Right lobe of liver (tissue), 6 donors: Measurements from ENCODE around the gene ZFYVE1. TPM values are rescaled to one million over a fixed set of nuclear protein-coding genes. Genes with fewer than 3 reads are reported as not detected.
A peak's percentile ranks its signal among the peaks of the same experiment; 100 is the strongest.
"Not testable (repeated sequence)": the region's sequence is repeated elsewhere in the genome, so short reads cannot be mapped to it uniquely, and the experiment has no call there.

ENCODE experiments used
- ATAC-seq, 4 donors: fragments of 200-7000 bp; cut with Tn5 transposase; one replicate each; pipeline ENCODE4 v1.9.1; 2020; ENCODE audit warnings: mild to moderate bottlenecking in 4 of 4, moderate library complexity in 4 of 4
- DNase-seq, 3 donors: peaks; one replicate each; pipeline ENCODE4 v3.0.0-alpha.2; 2020
- H3K27ac ChIP-seq, 3 donors: fragments of 200-600 bp; one replicate each; pipeline ENCODE4 v1.8.0; 2022
- H3K27me3 ChIP-seq, 2 donors: fragments of 200-600 bp; one replicate each; pipeline ENCODE4 v1.8.0; 2022
- H3K36me3 ChIP-seq, 4 donors: fragments of 200-600 bp; sonication (generic) in 1 of 4; one replicate each; pipeline versions ENCODE4 v1.5.1 to v1.8.0; 2017 to 2022; ENCODE audit warnings: control low read depth in 1 of 4
- H3K4me1 ChIP-seq, 4 donors: fragments of 200-600 bp; sonication (generic) in 1 of 4; one replicate each; pipeline versions ENCODE4 v1.5.1 to v1.8.0; 2017 to 2022; ENCODE audit warnings: control low read depth in 1 of 4
- H3K4me3 ChIP-seq, 3 donors: fragments of 200-600 bp; one replicate each; pipeline ENCODE4 v1.8.0; 2022
- H3K9me3 ChIP-seq, 4 donors: fragments of 200-600 bp; sonication (generic) in 1 of 4; one replicate each; pipeline versions ENCODE4 v1.5.1 to v1.8.0; 2017 to 2022; ENCODE audit warnings: control low read depth in 1 of 4
- POLR2A ChIP-seq: fragments of 450-650 bp; IDR thresholded peaks from one replicate; pipeline ENCODE4 v1.6.1; 2017; ENCODE audit warnings: antibody characterized with exemption, mild to moderate bottlenecking
- WGBS: methylation state at CpG from one replicate; pipeline ENCODE4 v1.1.6; 2018; ENCODE audit warnings: low coverage, low lambda C conversion rate; ENCODE audit not compliant: insufficient coverage; ENCODE audit errors: missing lambda C conversion rate; 5-methylcytosine and 5-hydroxymethylcytosine counted together
- intact Hi-C, 2 donors: fragments of 100-400 bp; cut with DNase I; formaldehyde crosslinking; loops; one replicate each; pipeline versions ENCODE4 v1.11.2 to v1.14.1; 2022
- total RNA-seq, 6 experiments: library from RNA; depleted of rRNA in 2 of 6; stranded (reverse); fragments of >200 nt in 2 of 6; fragmentation: NEBNext Ultra II Directional in 3 of 6; extraction: Animal tissue kit (Norgen Biotek cat#: 25700) in 3 of 6; gene quantifications; one replicate each; pipeline versions ENCODE4 v1.1.0 to v1.2.4, GENCODE V29; 2016 to 2023
- TF ChIP-seq, protein P1 (sequence below), 4 donors: fragments of 200-600 bp in 3 of 4; fragments of 450-650 bp in 1 of 4; IDR thresholded peaks; one replicate each; pipeline versions ENCODE4 v1.5.1 to v1.8.0; 2016 to 2022; ENCODE audit warnings: antibody characterized with exemption in 4 of 4, mild to moderate bottlenecking in 2 of 4
- donor health status: DM: no; HTN: yes; CAD: no.
- donor health status: DM: no; HTN: no; CAD: no.
- donor health status: DM: no; HTN: no; CAD: no.
- donor health status: DM: no; HTN: yes; CAD: no.
- donor health status: DM: no; HTN: yes; CAD: no.

Gene ZFYVE1
- total RNA-seq, 6 experiments from 2014 or later = 9.9 to 14.3 (median 11.4) TPM

DNA sequence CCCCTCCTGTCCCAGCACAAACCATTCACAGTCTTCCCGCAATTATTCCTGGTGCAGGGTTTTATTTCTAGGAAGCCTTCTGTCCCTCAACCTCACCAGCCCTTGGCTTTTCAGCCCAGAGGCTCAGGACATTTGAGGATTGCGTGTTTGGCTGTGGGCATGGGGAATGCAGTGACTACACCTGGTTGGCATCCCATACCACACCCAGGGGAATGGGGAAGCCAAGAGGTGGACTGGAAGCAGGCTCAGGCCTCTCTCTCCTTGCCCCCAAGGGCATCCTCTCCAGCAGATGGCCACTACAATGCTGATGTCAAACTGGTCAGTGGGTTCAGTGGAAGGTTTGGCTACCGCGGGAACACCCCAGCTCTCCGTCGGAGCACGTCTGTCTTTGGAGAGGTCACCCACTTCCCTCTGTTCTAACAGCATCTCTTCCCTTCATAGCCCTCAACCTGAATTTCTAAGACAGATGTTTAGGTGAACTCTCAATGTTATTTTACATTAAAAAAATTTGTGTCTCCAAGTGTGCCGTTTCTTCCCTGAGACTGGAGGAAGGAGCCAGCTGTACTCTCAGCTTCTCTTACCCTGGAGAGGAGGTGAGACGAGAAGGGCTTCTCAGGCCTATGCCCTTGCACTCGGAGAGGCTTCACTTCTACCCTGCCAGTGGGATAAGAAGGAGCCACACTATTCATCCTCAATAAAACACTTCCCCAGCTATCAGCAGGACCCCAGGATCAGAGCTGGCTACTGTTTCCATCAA lies 65.1 kb downstream of the ZFYVE1 start:
- ATAC-seq (peak in 1 of 4 donors; percentile 9), DNase-seq (no peak)
- no peak overlapping the region for H3K4me3 ChIP-seq
- 86% methylated on average over 9 of the region's 10 CpGs for WGBS
- intact Hi-C loops = no loop called here
- no peaks in the 10 kb centered on the region for H3K9me3 ChIP-seq
- H3K36me3 ChIP-seq = peaks cover 0 to 12% (median 0%) of the 10 kb centered on the region in 4 donors
- H3K27me3 ChIP-seq = no peaks in the 10 kb centered on the region
- H3K4me1 ChIP-seq = no peaks in the 10 kb centered on the region
- TF ChIP-seq, protein P1, sequence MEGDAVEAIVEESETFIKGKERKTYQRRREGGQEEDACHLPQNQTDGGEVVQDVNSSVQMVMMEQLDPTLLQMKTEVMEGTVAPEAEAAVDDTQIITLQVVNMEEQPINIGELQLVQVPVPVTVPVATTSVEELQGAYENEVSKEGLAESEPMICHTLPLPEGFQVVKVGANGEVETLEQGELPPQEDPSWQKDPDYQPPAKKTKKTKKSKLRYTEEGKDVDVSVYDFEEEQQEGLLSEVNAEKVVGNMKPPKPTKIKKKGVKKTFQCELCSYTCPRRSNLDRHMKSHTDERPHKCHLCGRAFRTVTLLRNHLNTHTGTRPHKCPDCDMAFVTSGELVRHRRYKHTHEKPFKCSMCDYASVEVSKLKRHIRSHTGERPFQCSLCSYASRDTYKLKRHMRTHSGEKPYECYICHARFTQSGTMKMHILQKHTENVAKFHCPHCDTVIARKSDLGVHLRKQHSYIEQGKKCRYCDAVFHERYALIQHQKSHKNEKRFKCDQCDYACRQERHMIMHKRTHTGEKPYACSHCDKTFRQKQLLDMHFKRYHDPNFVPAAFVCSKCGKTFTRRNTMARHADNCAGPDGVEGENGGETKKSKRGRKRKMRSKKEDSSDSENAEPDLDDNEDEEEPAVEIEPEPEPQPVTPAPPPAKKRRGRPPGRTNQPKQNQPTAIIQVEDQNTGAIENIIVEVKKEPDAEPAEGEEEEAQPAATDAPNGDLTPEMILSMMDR (IDR thresholded peaks at IDR 0.05) = no peak
- TF ChIP-seq POLR2A = no peak
- H3K27ac ChIP-seq = no peak overlapping the region

DNA sequence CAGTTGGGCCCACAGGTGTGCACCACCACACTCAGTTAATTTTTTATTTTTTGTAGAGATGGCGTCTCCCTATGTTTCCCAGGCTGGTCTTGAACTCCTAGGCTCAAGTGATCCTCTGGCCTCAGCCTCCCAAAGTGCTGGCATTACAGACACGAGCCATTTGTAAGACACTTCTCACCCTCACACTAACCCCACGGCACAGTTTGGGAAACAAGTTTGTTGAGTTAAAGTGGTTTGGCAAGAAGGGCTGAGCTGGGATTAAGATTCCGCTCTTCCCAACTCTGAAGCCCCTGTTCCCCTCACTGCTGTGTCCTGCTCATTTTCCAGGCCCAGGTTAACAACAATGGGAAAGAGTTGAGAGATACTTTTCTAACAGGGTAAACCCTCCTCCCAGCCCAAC lies 65.9 kb downstream of the ZFYVE1 start:
- DNase-seq, H3K4me1 ChIP-seq, H3K9me3 ChIP-seq, H3K27me3 ChIP-seq, H3K27ac ChIP-seq, ATAC-seq, intact Hi-C loops, H3K4me3 ChIP-seq: not testable (repeated sequence)
- WGBS = 93% methylated on average over 3 of the region's 4 CpGs
- H3K36me3 ChIP-seq = peaks cover 0 to 16% (median 2%) of the 10 kb centered on the region in 4 donors

DNA sequence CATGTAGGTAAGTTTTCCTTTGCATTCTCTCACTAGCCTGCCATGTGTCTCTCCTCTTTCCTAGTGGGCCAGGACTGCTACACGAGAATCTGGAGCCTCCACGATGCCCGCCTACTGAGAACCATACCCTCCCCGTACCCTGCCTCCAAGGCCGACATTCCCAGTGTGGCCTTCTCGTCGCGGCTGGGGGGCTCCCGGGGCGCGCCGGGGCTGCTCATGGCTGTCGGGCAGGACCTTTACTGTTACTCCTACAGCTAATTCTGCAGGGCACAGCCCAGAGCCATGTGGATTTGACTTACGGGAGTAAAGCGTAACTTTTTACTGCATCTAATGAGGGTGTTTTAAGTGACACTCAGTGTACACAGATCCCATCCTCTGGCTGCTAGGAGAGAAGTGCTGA lies 68.4 kb downstream of the ZFYVE1 start:
- no peaks in the 10 kb centered on the region for H3K27me3 ChIP-seq
- TF ChIP-seq POLR2A = no peak
- TF ChIP-seq, protein P1 (IDR thresholded peaks at IDR 0.05) = no peak
- peaks cover 0 to 17% (median 3%) of the 10 kb centered on the region in 4 donors for H3K36me3 ChIP-seq
- ATAC-seq (no peak), DNase-seq (no peak)
- H3K27ac ChIP-seq = no peak overlapping the region
- no peaks in the 10 kb centered on the region for H3K4me1 ChIP-seq
- WGBS = 97% methylated on average over 5 of the region's 15 CpGs
- H3K9me3 ChIP-seq = no peaks in the 10 kb centered on the region
- intact Hi-C loops = no loop called here
- H3K4me3 ChIP-seq = no peak overlapping the region

DNA sequence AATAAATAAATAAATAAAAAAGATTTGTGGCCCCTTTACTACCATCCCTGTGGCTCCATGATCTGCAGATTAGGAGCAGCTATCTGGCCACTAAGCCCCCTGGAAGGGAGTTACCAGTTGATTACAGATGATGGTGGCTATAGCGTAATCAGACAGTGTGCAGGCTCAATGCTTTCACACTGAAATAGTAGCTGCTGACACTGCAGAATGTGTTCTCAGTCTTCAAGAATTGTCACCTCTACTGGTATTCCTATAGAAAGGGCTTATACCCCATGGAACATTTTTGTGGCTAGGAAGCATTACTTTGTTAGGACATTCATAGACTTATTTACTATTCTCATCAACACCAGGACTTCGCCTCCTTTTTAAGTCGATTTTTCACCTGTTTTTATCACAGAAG lies 69.7 kb downstream of the ZFYVE1 start:
- WGBS = 83% methylated on average over 3 of the region's 3 CpGs
- no peak for ATAC-seq
- Histone ChIP-seq H3K36me3 (peaks cover 0 to 17% (median 3%) of the 10 kb centered on the region in 4 donors), H3K27me3 (no peaks in the 10 kb centered on the region), H3K27ac (no peak overlapping the region), H3K9me3 (no peaks in the 10 kb centered on the region), H3K4me3 (no peak overlapping the region), H3K4me1 (no peaks in the 10 kb centered on the region)
- TF ChIP-seq POLR2A = no peak
- TF ChIP-seq, protein P1 (IDR thresholded peaks at IDR 0.05) = no peak
- intact Hi-C loops = no loop called here
- DNase-seq = no peak

DNA sequence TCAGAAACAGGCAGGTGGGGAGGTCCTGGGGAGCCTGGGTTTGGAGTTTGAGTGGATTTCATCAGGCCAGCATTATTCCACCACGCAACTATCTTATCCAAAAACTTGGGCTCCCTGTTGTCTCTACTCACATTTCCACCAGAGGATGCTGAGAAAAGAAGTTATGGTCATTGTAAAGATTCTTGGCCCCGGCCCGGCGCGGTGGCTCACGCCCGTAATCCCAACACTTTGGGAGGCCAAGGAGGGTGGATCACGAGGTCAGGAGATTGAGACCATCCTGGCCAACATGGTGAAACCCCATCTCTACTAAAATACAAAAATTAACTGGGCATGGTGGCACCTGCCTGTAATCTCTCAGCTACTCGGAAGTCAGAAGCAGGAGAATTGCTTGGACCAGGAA lies 70.2 kb downstream of the ZFYVE1 start:
- intact Hi-C loops, H3K9me3 ChIP-seq, ATAC-seq, H3K4me3 ChIP-seq, DNase-seq, H3K4me1 ChIP-seq, H3K27ac ChIP-seq, H3K27me3 ChIP-seq: not testable (repeated sequence)
- H3K36me3 ChIP-seq = peaks cover 0 to 17% (median 3%) of the 10 kb centered on the region in 4 donors
- 100% methylated on average over 8 of the region's 9 CpGs for WGBS
